ENCODE measurements around the gene TMPRSS6. TPM values are rescaled to one million over a fixed set of nuclear protein-coding genes. Genes with fewer than 3 reads are reported as not detected.

Gene TMPRSS6
- total and polyA plus RNA-seq, 2 donors (not counting 1 experiment from before 2014, with no cell fraction given) = not detected

DNA sequence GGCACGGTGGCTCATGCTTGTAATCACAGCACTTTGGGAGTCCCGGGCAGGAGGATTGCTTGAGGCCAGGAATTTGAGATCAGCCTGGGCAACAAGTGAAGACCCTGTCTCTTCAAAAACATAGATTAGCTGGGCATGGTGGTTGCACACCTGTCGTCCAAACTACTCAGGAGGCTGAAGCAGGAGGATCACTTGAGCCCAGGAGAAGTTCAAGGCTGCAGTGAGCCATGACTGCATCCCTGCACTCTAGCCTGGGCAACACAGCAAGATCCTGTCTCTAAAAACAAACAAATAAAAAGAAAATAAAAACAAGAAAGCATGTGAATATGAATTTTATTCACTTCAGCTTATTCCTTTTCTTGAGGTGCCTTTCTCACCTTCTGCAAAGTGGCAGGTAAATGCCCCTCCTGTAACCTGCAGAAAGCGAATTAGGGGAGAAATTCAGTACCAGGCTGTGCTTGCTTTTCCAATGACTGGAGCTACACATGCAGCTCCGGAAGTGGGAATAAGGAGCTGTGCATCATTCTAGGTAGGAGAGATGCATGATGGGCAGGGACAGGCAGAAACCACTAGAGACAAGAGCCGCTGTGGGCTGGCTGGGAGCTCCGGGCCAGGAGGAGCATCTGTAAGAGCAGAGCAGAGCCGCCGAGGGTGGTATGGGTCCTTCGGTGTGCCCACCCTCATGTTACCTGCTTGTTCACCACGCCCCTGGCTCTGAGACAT lies 72.7 kb downstream of the TMPRSS6 start:
- no peaks in the 10 kb centered on the region for H3K36me3 ChIP-seq (ENCODE audit: control insufficient read depth, insufficient read depth, low read length)
- H3K27ac ChIP-seq (ENCODE audit: insufficient read depth, low read length) = no peak overlapping the region
- no peak overlapping the region for H3K9ac ChIP-seq (ENCODE audit: insufficient read depth, low read length)
- H3K4me2 ChIP-seq (ENCODE audit: extremely low read depth, insufficient read depth, low read length) = no peak overlapping the region
- H3K4me3 ChIP-seq (replicated peaks in 1 of 4; ENCODE audit: control extremely low read depth in 1 of 4, insufficient read depth in 1 of 4, low read depth in 3 of 4, low read length in 4 of 4) = no peak overlapping the region
- no peaks in the 10 kb centered on the region for H3K79me2 ChIP-seq (ENCODE audit: control insufficient read depth, insufficient read depth, low read length)
- no peak overlapping the region for H2AFZ ChIP-seq (ENCODE audit: low read length)
- TF ChIP-seq EZH2 (IDR thresholded peaks at IDR 0.05; ENCODE audit: low read length, missing control alignments) = no peak
- TF ChIP-seq, protein P1, sequence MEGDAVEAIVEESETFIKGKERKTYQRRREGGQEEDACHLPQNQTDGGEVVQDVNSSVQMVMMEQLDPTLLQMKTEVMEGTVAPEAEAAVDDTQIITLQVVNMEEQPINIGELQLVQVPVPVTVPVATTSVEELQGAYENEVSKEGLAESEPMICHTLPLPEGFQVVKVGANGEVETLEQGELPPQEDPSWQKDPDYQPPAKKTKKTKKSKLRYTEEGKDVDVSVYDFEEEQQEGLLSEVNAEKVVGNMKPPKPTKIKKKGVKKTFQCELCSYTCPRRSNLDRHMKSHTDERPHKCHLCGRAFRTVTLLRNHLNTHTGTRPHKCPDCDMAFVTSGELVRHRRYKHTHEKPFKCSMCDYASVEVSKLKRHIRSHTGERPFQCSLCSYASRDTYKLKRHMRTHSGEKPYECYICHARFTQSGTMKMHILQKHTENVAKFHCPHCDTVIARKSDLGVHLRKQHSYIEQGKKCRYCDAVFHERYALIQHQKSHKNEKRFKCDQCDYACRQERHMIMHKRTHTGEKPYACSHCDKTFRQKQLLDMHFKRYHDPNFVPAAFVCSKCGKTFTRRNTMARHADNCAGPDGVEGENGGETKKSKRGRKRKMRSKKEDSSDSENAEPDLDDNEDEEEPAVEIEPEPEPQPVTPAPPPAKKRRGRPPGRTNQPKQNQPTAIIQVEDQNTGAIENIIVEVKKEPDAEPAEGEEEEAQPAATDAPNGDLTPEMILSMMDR (conservative IDR thresholded peaks at IDR 0.05 in 1 of 2, IDR thresholded peaks at IDR 0.05 in 1 of 2; ENCODE audit: low read depth in 1 of 2, low read length in 2 of 2) = no peak
- H4K20me1 ChIP-seq (ENCODE audit: control insufficient read depth, extremely low read depth, insufficient read depth, low read length) = no peaks in the 10 kb centered on the region
- H3K4me1 ChIP-seq (ENCODE audit: control insufficient read depth, extremely low read depth, insufficient read depth, low read length) = no peaks in the 10 kb centered on the region
- H3K27me3 ChIP-seq (ENCODE audit: control insufficient read depth, insufficient read depth, low read length) = no peaks in the 10 kb centered on the region
- no peak for DNase-seq (ENCODE audit: low read depth in 2 of 2)
- no peaks in the 10 kb centered on the region for H3K9me3 ChIP-seq (ENCODE audit: control insufficient read depth, insufficient read depth, low read depth, low read length)

DNA sequence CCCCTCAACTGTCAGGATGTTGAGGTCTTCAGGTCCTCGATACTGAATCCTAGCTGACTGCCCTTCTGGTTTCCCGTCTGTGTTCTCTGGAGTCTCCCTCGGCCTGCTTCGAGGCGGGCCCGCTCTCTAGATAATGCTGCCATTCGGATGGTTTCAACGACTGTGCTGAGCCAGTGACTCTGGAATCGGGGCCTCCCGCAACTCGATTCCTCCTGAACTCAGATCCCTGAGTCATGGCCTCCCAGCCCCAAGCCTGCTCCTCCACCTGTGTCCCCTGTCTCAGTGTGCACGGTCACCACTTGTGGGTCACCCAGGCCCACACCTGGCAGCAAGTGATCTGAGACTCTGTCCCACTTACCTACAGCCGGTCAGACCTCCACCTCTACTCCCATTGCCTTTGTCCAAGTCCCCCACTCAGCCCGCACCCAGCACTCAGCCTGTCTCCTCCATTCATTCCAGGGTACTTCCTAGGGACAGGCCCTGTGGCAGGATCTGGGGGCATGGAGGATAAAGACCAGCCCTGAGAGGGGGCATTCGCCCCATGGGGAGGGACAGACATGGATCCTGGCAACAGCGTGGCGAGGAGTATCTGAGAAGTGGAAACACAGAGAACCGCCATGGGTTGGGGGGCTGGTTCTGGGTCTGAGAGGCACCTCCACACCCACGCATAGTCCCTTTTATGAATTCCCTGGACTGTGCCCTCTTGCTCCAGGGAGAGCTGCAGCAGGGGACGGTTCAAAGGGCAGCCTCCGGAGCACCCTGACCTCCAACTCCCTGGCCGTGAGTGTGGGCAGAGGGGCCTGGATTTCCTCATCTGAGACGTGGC lies 75.7 kb downstream of the TMPRSS6 start:
- no peaks in the 10 kb centered on the region for H3K9me3 ChIP-seq (ENCODE audit: control insufficient read depth, insufficient read depth, low read depth, low read length)
- no peak overlapping the region for H3K9ac ChIP-seq (ENCODE audit: insufficient read depth, low read length)
- H4K20me1 ChIP-seq (ENCODE audit: control insufficient read depth, extremely low read depth, insufficient read depth, low read length) = no peaks in the 10 kb centered on the region
- H3K4me3 ChIP-seq (replicated peaks in 1 of 4; ENCODE audit: control extremely low read depth in 1 of 4, insufficient read depth in 1 of 4, low read depth in 3 of 4, low read length in 4 of 4) = no peak overlapping the region
- H2AFZ ChIP-seq (ENCODE audit: low read length) = no peak overlapping the region
- H3K36me3 ChIP-seq (ENCODE audit: control insufficient read depth, insufficient read depth, low read length) = peaks cover 6% of the 10 kb centered on the region
- no peaks in the 10 kb centered on the region for H3K27me3 ChIP-seq (ENCODE audit: control insufficient read depth, insufficient read depth, low read length)
- DNase-seq (ENCODE audit: low read depth in 2 of 2) = no peak
- TF ChIP-seq EZH2 (IDR thresholded peaks at IDR 0.05; ENCODE audit: low read length, missing control alignments) = no peak
- TF ChIP-seq, protein P1 (conservative IDR thresholded peaks at IDR 0.05 in 1 of 2, IDR thresholded peaks at IDR 0.05 in 1 of 2; ENCODE audit: low read depth in 1 of 2, low read length in 2 of 2) = no peak
- no peaks in the 10 kb centered on the region for H3K4me1 ChIP-seq (ENCODE audit: control insufficient read depth, extremely low read depth, insufficient read depth, low read length)
- no peak overlapping the region for H3K4me2 ChIP-seq (ENCODE audit: extremely low read depth, insufficient read depth, low read length)
- H3K27ac ChIP-seq (ENCODE audit: insufficient read depth, low read length) = no peak overlapping the region
- H3K79me2 ChIP-seq (ENCODE audit: control insufficient read depth, insufficient read depth, low read length) = no peaks in the 10 kb centered on the region
